PC-3 (cell line): Measurements from ENCODE around the gene IL19. TPM values are rescaled to one million over a fixed set of nuclear protein-coding genes. Genes with fewer than 3 reads are reported as not detected.

Experiments
- ATAC-seq: fragments of 200-7000 bp; cut with Tn5 transposase; 2 replicates; pipeline ENCODE4 v1.9.1; 2020; ENCODE audit warnings: mild to moderate bottlenecking, moderate library complexity
- BruUV-seq: library from RNA; stranded (reverse); fragments of 400-500 nt; replicated peaks from 2 replicates; lab custom pipeline; 2021; lab: Mats Ljungman, UMichigan
- CTCF ChIA-PET: fragments of 300-600 bp; sonication (Branson Sonifier 250); formaldehyde crosslinking; loops from one replicate; lab custom pipeline; 2022; ENCODE audit warnings: antibody characterized with exemption; lab: Charles Lee
- POLR2A ChIA-PET: fragments of 300-600 bp; sonication (Branson Sonifier 250); formaldehyde crosslinking; loops from one replicate; lab custom pipeline; 2022; ENCODE audit warnings: antibody characterized with exemption; ENCODE audit not compliant: unreplicated experiment; lab: Charles Lee
- DNase-seq: peaks from one replicate; pipeline ENCODE4 v3.0.0-alpha.2; 2015
- H2AFZ ChIP-seq: fragments of 300-600 bp; sonication (generic); 2 replicates; pipeline ENCODE4 v1.6.0; 2016; ENCODE audit warnings: antibody characterized with exemption, low read length
- H3F3A ChIP-seq: fragments of 300-600 bp; sonication (generic); one replicate; pipeline ENCODE4 v1.6.0; 2017; ENCODE audit warnings: antibody characterized with exemption, low read length, control low read depth, mild to moderate bottlenecking; ENCODE audit not compliant: unreplicated experiment
- H3K27ac ChIP-seq: fragments of 300-600 bp; sonication (generic); 2 replicates; pipeline ENCODE4 v1.5.1; 2016; ENCODE audit warnings: mild to moderate bottlenecking, low read length
- H3K27me3 ChIP-seq: fragments of 300-600 bp; sonication (generic); 2 replicates; pipeline ENCODE4 v1.6.1; 2016; ENCODE audit warnings: low read length, mixed read lengths
- H3K36me3 ChIP-seq: fragments of 300-600 bp; sonication (generic); 2 replicates; pipeline ENCODE4 v1.6.1; 2016; ENCODE audit warnings: low read depth, mixed run types, low read length, mixed read lengths
- H3K4me1 ChIP-seq: fragments of 300-600 bp; sonication (generic); 2 replicates; pipeline ENCODE4 v1.5.1; 2016; ENCODE audit warnings: low read length; ENCODE audit not compliant: insufficient read depth
- H3K4me2 ChIP-seq: fragments of 300-600 bp; sonication (generic); 2 replicates; pipeline ENCODE4 v1.6.0; 2016; ENCODE audit warnings: low read length
- H3K4me3 ChIP-seq: fragments of 300-600 bp; sonication (generic); 2 replicates; pipeline ENCODE4 v1.5.1; 2016; ENCODE audit warnings: mild to moderate bottlenecking, low read length, mixed read lengths
- H3K79me2 ChIP-seq: fragments of 300-600 bp; sonication (generic); 2 replicates; pipeline ENCODE4 v1.6.1; 2017; ENCODE audit warnings: low read length, mixed read lengths
- H3K9ac ChIP-seq: fragments of 300-600 bp; sonication (generic); 2 replicates; pipeline ENCODE4 v1.6.0; 2016; ENCODE audit warnings: mild to moderate bottlenecking, low read length
- H3K9me2 ChIP-seq: fragments of 300-600 bp; sonication (generic); replicated peaks from 2 replicates; pipeline ENCODE4 v1.6.1; 2016; ENCODE audit warnings: mixed run types, low read length, mixed read lengths
- H3K9me3 ChIP-seq: fragments of 300-600 bp; sonication (generic); 2 replicates; pipeline ENCODE4 v1.6.1; 2016; ENCODE audit warnings: low read length, mixed read lengths
- H4K20me1 ChIP-seq: fragments of 300-600 bp; sonication (generic); 2 replicates; pipeline ENCODE4 v1.6.1; 2016; ENCODE audit warnings: low read length, mixed read lengths
- CTCF ChIP-seq: fragments of 300-600 bp; sonication (generic); conservative IDR thresholded peaks from 2 replicates; pipeline ENCODE4 v1.5.1; 2017; ENCODE audit warnings: antibody characterized with exemption, low read depth, mild to moderate bottlenecking, low read length
- EZH2 ChIP-seq: fragments of 300-600 bp; sonication (generic); IDR thresholded peaks from one replicate; pipeline ENCODE4 v1.6.1; 2017; ENCODE audit warnings: antibody characterized with exemption, mild to moderate bottlenecking, low read length; ENCODE audit not compliant: unreplicated experiment
- EZH2phosphoT487 ChIP-seq: fragments of 300-600 bp; sonication (generic); IDR thresholded peaks from 2 replicates; pipeline ENCODE4 v1.6.1; 2018; ENCODE audit warnings: mild to moderate bottlenecking, antibody characterized with exemption, low read length, borderline replicate concordance
- intact Hi-C: fragments of 100-400 bp; cut with micrococcal nuclease; formaldehyde crosslinking; loops from 2 replicates; pipeline ENCODE4 v1.9.0; 2023
- total RNA-seq: library from RNA; depleted of rRNA; stranded (reverse); fragments of >200 nt; gene quantifications from 2 replicates; pipeline ENCODE4 v1.2.3, GENCODE V29; 2014

Gene IL19
- total RNA-seq, 1 experiment from 2014 or later = not detected

- Histone ChIP-seq H3K9me3 (no peaks in the 10 kb centered on the region), H3K4me2 (no peak overlapping the region), H3K27me3 (peaks cover 90% of the 10 kb centered on the region), H4K20me1 (no peaks in the 10 kb centered on the region), H3K36me3 (no peaks in the 10 kb centered on the region), H2AFZ (no peak overlapping the region), H3K4me1 (no peaks in the 10 kb centered on the region), H3K79me2 (no peaks in the 10 kb centered on the region), H3K4me3 (no peak overlapping the region), H3K9ac (no peak overlapping the region), H3K9me2 (no peaks in the 10 kb centered on the region), H3K27ac (no peak overlapping the region), H3F3A (no peaks in the 10 kb centered on the region)
- no TSS peak for BruUV-seq
- DNase-seq (no peak), ATAC-seq (no peak)
- POLR2A ChIA-PET = interaction anchor here (0.7 kb wide), 1 partner anchor 22 kb away, joined by 3 read pairs; no protein-coding TSS in a partner anchor
- no peak for TF ChIP-seq EZH2phosphoT487
- TF ChIP-seq CTCF = no peak
- no peak for TF ChIP-seq EZH2
- intact Hi-C loops = no loop called here
- CTCF ChIA-PET = interaction anchor here (0.6 kb wide), 1 partner anchor 159 kb away, joined by 3 read pairs; no protein-coding TSS in a partner anchor
These were observed 64.6 kb downstream of the IL19 start for GRCh38 chr1:206835186-206835585.

- H3K4me3 ChIP-seq = no peak overlapping the region
- no TSS peak for BruUV-seq
- no peaks in the 10 kb centered on the region for H3K36me3 ChIP-seq
- H3K79me2 ChIP-seq = no peaks in the 10 kb centered on the region
- POLR2A ChIA-PET = interaction anchor here (0.6 kb wide), 1 partner anchor 184 kb away, joined by 3 read pairs; no protein-coding TSS in a partner anchor
- DNase-seq (no peak), ATAC-seq (no peak)
- H3K4me2 ChIP-seq = no peak overlapping the region
- no peaks in the 10 kb centered on the region for H3K4me1 ChIP-seq
- no peaks in the 10 kb centered on the region for H3K9me2 ChIP-seq
- CTCF ChIA-PET = interaction anchor here (0.6 kb wide), 1 partner anchor 158 kb away, joined by 3 read pairs; no protein-coding TSS in a partner anchor
- intact Hi-C loops = no loop called here
- no peak overlapping the region for H3K9ac ChIP-seq
- H3K27me3 ChIP-seq = peaks cover 86% of the 10 kb centered on the region
- TF ChIP-seq EZH2phosphoT487 (no peak), EZH2 (no peak), CTCF (no peak)
- no peak overlapping the region for H2AFZ ChIP-seq
- no peak overlapping the region for H3K27ac ChIP-seq
- H3F3A ChIP-seq = no peaks in the 10 kb centered on the region
- H4K20me1 ChIP-seq = no peaks in the 10 kb centered on the region
- H3K9me3 ChIP-seq = no peaks in the 10 kb centered on the region
These were observed 65.5 kb downstream of the IL19 start for GRCh38 chr1:206836111-206836510.

GRCh38 chr1:206839006-206839560 is 68.5 kb downstream of the IL19 start:
- Histone ChIP-seq H3K36me3 (no peaks in the 10 kb centered on the region), H3K4me1 (no peaks in the 10 kb centered on the region), H3K9me2 (no peaks in the 10 kb centered on the region), H2AFZ (no peak overlapping the region), H4K20me1 (no peaks in the 10 kb centered on the region), H3K4me2 (no peak overlapping the region), H3K79me2 (no peaks in the 10 kb centered on the region), H3K27ac (no peak overlapping the region), H3K4me3 (no peak overlapping the region), H3K27me3 (peaks cover 74% of the 10 kb centered on the region), H3K9me3 (no peaks in the 10 kb centered on the region), H3K9ac (no peak overlapping the region), H3F3A (no peaks in the 10 kb centered on the region)
- ChIA-PET POLR2A (no interaction called here), CTCF (no interaction called here)
- intact Hi-C loops = no loop called here
- DNase-seq (no peak), ATAC-seq (no peak)
- no peak for TF ChIP-seq EZH2
- TF ChIP-seq CTCF = no peak
- no peak for TF ChIP-seq EZH2phosphoT487
- BruUV-seq = no TSS peak
